Activated CD8-positive, alpha-beta memory T cell treated with anti-CD3 and anti-CD28 coated beads for 4 hours (primary cell): ENCODE measurements around the gene ATPAF1.
"Not testable (repeated sequence)": the region's sequence is repeated elsewhere in the genome, so short reads cannot be mapped to it uniquely, and the experiment has no call there.

Experiments
- DNase-seq, 2 donors: peaks; one replicate each; pipeline ENCODE4 v3.0.0-alpha.2; 2020; ENCODE audit warnings: low read depth in 2 of 2

The ATPAF1 gene

GRCh38 chr1:46667782-46668760, at the start of gene ATPAF1:
TSS of gene ATPAF1 (minus strand) at chr1:46668364. CDS start at chr1:46668322, 42 bp downstream.
- peak; percentile 13 to 25 for DNase-seq

GRCh38 chr1:46717654-46718053, 49.5 kb upstream of the ATPAF1 start:
- DNase-seq, result no peak

- DNase-seq, result no peak
Observed at GRCh38 chr1:46714976-46715375, 46.8 kb upstream of the ATPAF1 start.

- DNase-seq, result no peak
Observed at GRCh38 chr1:46708121-46708520, 40.0 kb upstream of the ATPAF1 start.

GRCh38 chr1:46705408-46705807, 37.2 kb upstream of the ATPAF1 start:
- DNase-seq, result no peak

- no peak for DNase-seq
Observed at GRCh38 chr1:46703927-46704641, 35.9 kb upstream of the ATPAF1 start.

- DNase-seq, result no peak
Observed at GRCh38 chr1:46699666-46700065, 31.5 kb upstream of the ATPAF1 start.

- DNase-seq, result no peak
Observed at GRCh38 chr1:46697053-46697452, 28.9 kb upstream of the ATPAF1 start.

- DNase-seq, result not testable (repeated sequence)
Observed at GRCh38 chr1:46694676-46695075, 26.5 kb upstream of the ATPAF1 start.

- no peak for DNase-seq
Observed at GRCh38 chr1:46692811-46693770, 24.9 kb upstream of the ATPAF1 start.

GRCh38 chr1:46691997-46692790, 24.0 kb upstream of the ATPAF1 start:
- no peak for DNase-seq

GRCh38 chr1:46690931-46691421, 22.8 kb upstream of the ATPAF1 start:
- DNase-seq, result no peak

- DNase-seq, result no peak
Observed at GRCh38 chr1:46689897-46690296, 21.7 kb upstream of the ATPAF1 start.

- DNase-seq, result no peak
Observed at GRCh38 chr1:46689356-46689755, 21.2 kb upstream of the ATPAF1 start.

GRCh38 chr1:46687921-46688509, 19.9 kb upstream of the ATPAF1 start:
- no peak for DNase-seq

- no peak for DNase-seq
Observed at GRCh38 chr1:46687093-46687659, 19.0 kb upstream of the ATPAF1 start.

- DNase-seq, result no peak
Observed at GRCh38 chr1:46686255-46686654, 18.1 kb upstream of the ATPAF1 start.

- DNase-seq, result no peak
Observed at GRCh38 chr1:46684670-46685069, 16.5 kb upstream of the ATPAF1 start.

GRCh38 chr1:46682064-46682463, 13.9 kb upstream of the ATPAF1 start:
- DNase-seq, result no peak
